Hepatic stellate cell (primary cell): ENCODE data around the gene SIX4.
"Not testable (repeated sequence)": the region's sequence is repeated elsewhere in the genome, so short reads cannot be mapped to it uniquely, and the experiment has no call there.

Experiments
- DNase-seq: peaks from one replicate; pipeline ENCODE4 v3.0.0; 2011; ENCODE audit warnings: low spot score

The SIX4 gene

DNA sequence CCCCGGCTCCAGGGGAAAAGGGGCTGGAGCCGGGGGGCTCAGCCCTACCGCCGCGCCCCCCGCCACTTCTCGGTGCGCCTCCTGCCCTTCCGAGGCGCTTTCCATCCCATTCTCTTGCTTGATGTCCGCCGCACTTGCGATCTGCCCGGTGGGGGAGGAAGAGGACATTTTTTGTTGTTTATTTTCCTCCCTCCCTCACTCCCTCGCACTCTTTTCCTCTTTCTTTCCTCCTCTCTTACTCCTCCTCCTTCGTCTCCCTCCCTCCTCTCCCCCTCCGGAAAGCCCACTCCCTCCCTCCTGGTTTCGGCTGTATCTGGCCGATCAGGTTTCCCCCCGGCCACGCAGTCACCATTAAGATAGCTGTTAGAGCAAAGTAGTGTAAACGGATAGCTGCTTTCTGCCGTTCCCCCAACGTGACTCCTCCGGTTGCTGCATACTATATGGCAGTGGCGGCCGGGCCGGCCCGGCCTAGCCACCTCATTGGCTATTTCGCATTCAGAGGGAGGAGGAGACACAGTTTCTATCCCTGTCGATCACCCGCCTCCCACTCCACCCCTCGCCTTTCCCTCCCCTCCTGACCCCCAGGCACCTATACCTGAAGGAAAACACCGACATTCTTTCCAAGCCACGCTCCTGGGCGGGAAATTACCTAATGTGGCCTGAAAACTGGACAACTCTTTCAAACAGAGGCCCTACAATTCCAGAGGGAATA lies at the start of gene SIX4:
Gene SIX4 (minus strand): TSS at position 445 of the 712 bp plus-strand sequence. CDS start 277 bp downstream, at position 168.
- peak; percentile 84 for DNase-seq

DNA sequence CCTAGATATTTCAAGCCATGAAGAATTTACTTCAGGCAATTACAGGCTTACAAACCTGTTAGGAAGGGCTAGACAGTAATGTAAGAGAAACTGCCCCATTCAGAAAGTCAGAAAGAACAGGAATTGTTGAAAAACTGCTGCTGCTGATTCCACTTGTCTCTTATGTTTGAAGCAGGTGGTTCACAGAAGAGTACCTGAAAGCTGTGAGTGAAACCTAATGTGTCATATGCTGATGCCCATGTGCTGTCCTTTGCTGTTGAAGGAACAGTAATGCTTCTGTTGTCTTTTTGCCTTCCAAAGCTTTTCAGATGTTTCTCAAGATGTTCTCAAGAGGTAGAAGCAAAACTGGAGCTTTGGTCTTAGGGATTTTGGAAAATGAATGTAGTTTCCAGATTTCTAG lies 49.4 kb upstream of the SIX4 start:
- no peak for DNase-seq

DNA sequence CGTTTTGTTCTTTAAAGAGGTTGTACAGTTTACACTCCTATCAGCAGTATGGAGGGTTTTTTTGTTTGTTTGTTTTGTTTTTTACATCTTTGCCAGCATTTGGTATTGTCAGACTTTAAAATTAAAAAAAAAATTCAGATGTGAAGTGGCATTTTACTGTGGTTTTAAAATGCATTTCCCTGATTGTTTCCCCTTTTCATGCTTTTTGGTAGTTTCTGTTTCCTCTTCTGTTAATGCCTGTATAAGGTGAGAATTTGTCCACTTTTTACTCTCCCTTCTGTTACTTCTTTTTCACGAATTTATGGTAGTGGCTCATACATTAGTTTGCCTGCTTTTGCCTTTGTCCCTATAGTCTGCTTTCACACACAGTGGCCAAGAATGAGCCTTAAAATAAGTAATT lies 47.0 kb upstream of the SIX4 start:
- no peak for DNase-seq

DNA sequence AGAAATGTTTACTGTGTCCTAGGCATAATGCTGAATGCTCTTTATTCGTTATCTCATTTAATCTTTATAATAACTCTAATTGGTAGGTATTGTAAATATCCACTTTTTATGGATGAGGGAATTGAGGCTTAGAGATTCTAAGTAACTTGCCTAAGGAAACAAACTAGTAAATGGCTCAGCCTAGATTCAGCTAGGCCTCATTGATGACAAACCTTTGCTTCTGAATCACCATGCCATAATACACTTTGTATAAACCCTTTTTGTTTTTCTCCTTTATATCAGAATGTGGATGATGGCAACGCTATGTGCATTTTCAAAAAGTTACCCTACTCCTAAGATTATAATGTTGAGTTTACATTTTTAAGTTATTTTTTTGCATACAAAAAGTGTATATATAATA lies 44.5 kb upstream of the SIX4 start:
- DNase-seq: no peak

DNA sequence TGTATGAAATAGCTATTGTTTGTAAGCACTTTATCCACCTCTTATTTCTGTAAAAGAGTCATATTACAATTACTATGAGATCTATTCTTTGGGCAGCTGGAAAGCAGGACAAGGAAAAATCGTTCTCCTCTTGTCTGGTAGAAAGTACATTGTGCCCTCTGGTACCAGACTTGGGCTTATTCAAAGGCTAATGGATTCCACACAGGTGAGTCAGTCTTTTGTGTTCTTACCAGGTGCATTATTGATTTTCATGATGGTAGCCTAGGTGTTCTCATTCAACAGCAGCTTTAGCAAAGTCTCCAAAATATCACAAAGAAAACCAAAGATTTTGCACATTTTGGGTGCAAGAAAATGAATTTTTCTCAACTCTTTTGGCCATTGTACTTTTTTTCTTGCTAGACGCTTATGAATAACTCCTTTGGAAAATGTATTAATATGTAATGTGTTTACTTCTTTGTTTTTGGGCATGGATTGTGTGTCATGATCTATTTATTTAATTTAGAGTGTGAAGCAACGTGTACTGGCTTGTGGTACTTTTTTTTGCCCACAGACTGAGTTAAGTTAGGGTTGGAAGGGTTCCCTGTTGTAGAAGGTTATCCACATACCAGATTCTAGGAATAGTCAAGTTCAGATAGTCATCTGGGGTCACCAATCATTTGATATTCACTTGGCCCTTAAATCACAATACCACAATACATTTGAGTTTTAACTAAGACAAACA lies 36.7 kb upstream of the SIX4 start:
- no peak for DNase-seq

DNA sequence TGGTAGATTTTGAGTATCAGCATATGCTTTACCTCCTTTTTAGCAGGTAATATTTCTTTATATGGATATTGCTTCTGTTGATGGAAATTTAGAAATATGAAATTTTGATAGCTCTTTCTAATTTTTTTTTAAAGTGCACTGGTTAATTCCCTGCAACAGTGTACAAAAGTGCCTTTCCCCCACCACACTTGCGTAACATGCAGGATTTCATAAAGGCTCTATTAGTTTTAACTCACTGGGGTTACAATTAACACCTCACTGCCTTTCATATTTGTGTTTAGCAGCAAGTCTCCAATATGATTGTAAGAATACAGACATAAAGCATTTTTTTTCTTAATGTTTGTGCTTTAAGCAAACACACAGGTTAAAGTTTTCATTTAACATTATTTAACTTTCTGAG lies 36.1 kb upstream of the SIX4 start:
- no peak for DNase-seq

DNA sequence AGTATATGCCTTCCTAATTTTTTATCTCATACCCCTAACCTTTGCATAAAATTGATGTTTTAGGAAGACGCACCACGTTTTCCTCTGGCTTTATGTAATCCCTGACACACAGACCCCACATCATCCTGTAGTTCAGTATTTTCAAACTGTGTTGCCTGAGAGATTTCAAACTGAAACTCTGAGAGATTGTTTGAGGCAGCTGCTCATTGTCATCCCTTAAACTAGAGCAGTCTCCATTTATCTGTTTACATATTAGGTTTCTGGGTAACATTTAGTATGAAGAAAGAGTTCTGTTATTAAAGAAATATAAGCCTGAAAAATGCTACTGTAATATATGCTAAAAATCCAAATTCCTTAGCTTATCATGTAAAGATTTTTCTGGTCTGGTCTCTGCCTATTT lies 34.7 kb upstream of the SIX4 start:
- no peak for DNase-seq

DNA sequence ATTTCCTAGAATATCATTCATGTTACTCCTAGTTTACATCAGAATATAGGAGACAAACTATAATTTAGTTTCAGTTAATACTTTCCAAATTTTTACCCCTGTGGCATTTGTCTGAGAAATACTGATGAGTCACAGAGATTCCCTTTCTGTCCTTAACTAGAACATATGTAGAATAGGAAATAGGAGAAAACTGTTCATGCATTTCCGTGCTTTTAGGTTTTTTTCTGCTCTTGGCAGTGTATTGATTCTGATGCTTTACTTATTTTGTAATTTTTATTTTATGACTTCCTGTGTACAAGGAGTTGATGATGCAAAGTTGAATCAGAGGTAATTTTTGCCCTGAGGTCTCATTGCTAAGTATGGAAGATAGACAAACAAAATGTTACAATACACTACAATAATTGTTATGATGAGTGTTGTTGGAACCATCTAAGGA lies 33.4 kb upstream of the SIX4 start:
- peak; percentile 21 for DNase-seq

DNA sequence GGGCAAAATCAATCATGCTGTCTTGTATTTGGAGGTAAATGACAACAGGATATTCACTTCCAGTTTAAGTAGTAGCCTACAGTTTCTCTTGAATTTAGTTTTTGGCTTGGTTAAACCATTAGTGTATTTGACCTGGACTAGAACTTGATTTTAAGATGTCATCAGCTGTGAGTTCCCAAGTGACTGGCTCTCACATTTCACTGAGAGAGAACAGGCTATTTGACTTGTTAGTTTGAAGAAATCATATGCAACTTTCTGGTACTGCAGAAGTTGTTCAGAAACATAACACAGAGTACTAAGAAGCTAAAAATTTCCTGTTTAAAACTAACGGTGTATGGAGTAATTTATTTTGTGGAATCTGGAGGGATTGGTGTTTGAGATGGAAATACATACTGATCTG lies 32.7 kb upstream of the SIX4 start:
- DNase-seq: no peak

DNA sequence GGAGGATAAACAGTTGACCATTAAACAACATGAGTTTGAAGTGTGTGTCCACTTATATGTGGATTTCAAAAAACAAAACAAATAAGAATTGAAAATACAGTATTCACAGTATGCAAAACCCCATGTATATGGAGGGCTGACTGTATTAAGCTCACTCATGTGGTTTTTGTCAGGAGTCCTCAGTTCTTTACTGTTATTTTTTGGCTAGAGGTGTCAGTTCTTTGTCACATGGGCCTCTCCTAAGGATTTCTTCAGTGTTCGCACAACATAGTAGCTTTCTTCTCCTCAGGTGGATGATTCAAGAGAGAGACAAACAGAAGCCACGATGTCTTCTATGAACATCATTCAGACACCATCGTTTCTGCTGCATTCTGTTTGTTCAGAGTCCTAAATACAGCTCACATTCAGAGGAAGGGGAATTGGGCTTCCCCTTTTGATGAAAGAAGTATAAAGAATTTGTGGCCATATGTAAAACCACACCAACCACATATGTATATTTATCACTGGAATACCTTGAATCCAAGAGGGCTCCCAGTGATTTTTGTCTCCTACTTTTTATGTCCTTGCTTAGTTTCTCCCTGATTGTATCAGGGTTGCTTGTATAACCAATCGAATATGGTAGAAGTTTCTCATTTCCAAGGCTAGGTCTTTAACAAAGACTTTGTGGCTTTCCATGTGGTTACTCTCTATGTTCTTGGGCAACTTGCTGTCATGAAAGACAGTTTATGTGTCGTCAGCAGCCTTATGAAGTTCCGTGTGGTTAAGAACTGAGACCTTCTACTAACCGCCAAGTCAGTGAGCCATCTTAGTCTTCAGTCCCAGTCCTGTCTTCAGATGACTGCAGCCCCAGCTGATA lies 29.3 kb upstream of the SIX4 start:
- DNase-seq: no peak

DNA sequence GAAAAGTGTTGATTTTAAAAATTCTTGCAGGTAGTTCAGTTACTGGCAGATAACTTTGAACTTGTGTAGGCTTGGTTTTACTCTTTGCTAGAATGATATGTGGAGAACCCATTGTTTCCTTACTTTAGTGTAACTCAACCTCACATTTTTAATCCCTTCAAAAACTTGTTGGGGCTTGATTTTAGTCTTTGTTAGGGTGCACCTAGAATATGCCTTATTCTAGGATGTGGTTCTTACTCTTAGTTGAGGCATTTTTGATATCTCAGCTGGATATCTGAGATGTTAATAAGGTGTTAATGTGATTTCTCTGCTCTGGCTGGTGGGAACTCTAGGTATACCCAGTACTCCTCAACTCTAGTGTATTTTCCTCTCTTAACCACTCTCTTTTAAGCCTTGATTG lies 20.4 kb upstream of the SIX4 start:
- no peak for DNase-seq

DNA sequence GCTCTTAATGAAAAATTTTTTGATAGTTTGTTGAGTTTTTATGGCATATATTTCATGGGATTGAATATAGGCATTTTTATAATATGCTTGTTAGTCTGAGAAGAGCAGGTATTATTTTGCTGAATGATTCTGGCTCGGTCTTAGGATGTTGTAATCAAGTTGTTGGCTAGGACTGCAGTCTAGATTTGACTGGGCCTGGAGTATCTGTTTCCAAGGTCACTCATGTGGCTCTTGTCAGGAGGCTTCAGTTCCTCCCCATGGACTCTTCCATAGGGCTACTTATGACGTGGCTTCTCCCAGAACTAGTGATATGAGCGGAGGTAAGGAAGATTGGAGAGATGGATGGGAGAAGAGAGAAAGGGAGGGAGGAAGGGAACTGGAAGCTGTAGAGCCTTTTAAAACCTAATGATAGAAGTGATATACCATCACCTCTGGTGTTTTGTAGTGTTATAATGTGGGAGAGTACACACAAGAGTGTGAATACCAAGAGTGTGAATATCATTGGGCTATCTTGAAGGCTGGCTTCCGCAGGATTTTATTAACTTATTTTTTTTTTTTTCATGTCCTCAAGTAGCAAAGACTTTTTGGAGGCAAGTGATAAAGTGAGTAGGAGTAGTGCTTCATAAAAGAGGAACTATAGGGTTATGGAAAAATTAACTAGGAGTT lies 14.8 kb upstream of the SIX4 start:
- no peak for DNase-seq

DNA sequence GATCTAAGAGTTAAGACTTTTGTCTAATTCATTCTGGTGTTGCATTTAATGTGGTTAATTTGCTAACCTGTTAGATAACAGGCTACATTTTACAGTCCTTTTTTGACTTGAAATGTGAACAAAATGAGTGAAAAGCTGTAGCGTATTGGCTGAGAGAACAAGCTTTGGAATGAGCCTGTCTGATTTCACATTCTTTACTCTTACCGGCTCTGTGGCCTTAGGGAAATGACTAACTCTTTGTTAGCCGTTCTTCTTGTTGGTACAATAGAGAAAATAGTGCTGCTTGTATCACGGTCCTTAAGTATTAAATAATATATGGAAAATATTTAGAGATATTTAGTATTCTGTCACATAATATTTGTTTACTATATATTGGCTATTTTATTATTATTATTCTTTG lies 12.3 kb upstream of the SIX4 start:
- peak; percentile 21 for DNase-seq

DNA sequence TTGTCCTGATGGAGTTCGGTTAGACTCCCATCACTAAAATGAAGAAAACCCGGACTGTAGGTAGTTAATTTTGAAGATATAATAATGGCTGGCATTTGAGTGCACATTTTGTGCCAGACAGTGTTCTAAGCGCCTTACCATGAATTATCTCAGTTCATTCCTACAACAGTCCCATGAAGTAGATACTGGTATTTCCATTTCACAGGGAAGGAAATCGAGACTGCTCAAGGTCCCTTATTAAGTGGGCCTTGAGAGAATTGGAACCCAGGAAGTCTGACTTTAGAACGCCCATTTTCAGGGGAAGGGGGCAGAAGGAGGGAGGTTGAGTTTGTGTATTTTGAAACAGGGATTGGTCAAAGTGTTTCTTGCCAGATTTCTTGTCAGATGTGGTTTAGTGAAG lies 11.3 kb upstream of the SIX4 start:
- no peak for DNase-seq

DNA sequence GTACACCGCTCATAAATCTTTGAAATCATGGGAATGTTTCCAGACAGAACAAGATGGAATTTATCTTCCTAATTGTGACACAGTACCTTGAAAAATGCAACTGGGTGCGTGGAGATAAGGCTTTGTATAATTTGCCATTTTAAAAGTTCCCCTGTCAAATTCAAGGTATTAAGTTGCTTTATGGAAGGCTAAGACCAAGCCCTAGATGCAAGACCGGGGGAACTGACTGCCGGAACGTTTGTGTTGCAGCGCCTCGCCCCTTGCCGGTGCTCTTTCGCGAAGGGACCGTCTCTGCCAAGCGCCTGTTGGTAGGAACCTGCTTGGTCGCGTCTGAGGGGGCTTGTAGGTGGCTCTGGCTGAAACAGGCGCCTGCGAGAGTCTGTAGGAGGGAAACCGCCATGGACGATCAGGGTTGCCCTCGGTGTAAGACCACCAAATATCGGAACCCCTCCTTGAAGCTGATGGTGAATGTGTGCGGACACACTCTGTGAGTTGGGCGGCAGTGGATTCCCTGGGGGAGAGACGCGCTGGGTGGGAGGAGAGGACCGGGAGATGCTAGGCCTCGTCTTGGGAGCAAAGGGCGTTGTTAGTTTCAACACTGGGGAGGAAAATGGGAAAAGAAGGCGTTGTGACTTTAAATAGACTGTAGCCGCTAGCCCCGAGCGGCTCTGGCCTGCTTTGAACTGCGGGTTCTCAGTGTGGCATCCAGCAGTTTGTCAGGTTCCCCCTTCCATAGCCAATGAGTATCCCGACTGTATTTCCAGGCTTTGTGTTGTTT lies 10.5 kb upstream of the SIX4 start, which contains the start of gene MNAT1:
Gene MNAT1 (plus strand): TSS at position 297 of the 778 bp plus-strand sequence. CDS start 102 bp downstream, at position 399.
- DNase-seq: peak; percentile 60

DNA sequence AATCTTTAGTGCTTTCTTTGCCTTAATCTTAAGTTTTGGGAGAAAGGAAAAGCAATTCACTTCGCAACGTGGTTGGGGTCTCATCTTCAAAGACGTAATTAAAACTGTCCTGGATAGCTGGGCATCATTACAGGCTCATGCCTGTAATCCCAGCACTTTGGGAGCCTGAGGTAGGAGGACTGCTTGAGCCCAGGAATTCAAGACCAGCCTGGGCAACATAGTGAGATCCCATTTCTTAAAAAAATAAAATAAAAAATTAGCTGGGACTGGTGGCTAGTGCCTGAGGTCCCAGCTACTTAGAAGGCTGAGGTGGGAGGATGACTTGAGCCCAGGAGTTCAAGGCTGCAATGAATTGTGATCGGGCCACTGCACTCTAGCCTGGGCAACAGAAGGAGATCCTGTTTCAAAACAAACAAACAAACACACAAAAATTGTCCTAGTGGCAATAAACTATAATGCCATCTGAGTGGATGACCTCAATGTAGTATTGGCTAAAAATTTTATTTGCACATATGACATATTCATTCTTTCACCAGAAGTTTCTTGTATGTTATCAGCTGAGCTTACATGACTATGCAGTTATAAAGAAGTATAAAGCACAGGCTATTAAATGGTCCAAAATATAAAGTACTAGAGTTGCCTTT lies 8.8 kb upstream of the SIX4 start:
- no peak for DNase-seq

DNA sequence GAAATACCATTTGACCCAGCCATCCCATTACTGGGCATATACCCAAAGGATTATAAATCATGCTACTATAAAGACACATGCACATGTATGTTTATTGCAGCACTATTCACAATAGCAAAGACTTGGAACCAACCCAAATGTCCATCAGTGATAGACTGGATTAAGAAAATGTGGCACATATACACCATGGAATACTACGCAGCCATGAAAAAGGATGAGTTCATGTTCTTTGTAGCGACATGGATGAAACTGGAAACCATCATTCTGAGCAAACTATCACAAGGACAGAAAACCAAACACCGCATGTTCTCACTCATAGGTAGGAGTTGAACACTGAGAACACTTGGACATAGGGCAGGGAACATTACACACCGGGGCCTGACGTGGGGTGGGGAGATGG lies 7.1 kb upstream of the SIX4 start:
- not testable (repeated sequence) for DNase-seq

DNA sequence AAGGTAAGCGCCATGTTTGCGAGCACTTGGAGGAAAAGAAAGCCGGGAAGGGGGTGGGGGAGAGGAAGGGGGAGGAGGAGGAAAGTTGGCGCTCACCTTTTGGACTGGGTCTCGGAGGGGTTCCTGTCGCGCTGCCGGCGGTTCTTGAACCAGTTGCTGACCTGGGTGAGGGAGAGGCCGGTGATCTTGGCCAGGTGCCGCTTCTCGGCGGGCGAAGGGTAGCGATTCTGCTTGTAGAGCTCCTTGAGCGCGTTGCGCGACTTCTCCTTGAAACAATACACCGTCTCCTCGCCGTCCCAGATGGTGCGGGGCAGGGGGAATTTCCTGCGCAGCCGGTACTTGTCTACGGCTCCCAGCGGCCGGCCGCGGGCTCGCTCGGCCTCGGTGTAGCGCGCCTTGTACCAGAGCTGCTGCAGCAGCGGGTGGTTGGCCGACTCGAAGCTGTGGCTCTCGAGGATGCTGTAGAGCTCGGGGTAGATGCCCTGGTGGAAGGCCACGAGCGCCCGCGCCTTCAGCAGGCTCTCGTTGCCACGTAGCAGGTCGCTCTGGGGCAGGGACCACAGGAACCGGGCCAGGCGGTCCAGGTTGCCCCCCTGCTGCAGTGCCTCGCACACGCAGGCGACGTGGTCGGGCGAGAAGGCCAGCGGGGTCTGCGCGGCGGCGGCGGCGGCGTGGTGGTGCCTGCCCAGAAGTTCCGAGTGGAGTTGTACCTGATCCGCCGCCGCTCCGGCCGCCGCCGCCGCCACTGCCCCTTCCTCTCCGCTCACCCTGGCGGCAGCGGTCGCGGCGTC lies 840 bp downstream of the SIX4 start:
- peak; percentile 55 for DNase-seq

DNA sequence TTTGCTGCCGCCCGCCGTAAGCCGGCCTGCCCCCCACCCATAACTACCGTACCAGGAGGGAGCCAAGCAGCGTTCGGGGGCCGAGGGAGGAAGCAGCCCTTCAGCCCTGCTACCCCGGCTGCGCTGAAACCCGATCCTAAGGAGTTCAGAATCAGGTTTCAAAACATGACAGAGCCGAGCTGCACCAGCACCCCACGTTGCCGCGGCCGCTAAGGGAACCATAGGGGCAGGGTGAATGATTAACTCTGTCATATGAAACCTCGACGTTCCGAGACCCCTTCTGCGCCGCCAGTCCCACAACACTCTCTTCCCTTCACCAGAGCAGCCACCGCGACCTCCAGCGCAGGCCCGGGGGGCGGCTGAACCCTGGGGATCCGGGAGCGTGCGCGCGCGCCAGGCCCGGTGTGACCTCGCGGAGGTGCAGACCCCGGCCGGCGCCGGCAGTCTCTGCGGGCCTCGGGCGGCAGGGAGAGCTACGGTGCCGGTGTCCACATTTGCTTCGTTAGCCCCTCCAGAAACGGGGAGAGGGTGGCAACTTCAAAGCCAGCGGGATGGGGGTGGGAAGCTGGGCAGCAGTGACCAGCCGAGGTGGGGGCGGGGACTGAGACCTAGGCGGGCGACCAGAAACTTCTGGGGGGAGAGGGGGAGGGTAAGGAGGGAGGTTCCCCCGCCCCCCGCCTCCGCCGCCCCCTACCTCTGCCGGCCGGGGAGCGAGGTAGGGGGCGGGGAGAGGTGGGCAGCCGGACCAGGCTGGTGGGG lies 1.6 kb downstream of the SIX4 start:
- peak; percentile 53 for DNase-seq

DNA sequence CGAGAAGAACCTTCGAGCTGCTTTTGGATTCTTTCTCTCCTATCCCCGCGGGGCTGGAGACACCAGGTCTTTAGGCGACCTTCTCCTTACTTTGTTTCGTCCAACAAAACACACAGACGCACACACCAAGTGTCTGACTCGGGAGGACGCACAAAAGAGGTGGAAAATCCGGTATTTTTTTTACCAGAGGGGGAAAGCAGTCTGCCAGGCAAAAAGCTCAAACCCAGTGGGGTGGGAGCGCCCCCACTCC lies 2.1 kb downstream of the SIX4 start:
- peak; percentile 23 for DNase-seq
